PFSK-1 (cell line): ENCODE measurements around the gene CPA3.

Experiments
- POLR2AphosphoS5 ChIP-seq: IDR thresholded peaks from 2 replicates; pipeline ENCODE4 v1.6.1; 2012; ENCODE audit warnings: low read depth, mild to moderate bottlenecking, control low read depth, low read length, moderate library complexity
- SIN3A ChIP-seq: IDR thresholded peaks from 2 replicates; pipeline ENCODE4 v1.6.1; 2012; ENCODE audit warnings: mild to moderate bottlenecking, low read length, moderate library complexity, borderline replicate concordance; ENCODE audit not compliant: insufficient read depth

DNA sequence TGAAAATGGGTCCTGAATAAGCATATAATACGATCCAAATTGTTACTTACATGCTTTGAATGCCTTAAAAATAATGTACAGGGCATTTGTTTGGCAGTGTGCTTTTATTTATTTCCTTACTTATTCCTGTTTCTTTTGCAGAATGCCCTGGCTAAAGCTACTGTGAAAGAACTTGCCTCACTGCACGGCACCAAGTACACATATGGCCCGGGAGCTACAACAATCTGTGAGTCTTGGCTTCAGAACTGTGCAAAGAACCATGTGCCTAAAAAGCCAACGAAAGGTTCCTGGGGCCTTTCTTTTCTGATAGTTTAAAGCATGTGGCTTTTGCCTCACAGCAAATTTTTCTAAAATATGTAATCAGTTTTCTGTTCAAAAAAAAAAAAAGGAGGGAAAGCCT lies 7.8 kb upstream of the CPA3 start:
- TF ChIP-seq POLR2AphosphoS5 (no peak), SIN3A (no peak)
